Memory B cell (primary cell): ENCODE results near the gene MFSD6.

ENCODE experiments used
- ATAC-seq: fragments of 150-1000 bp; cut with Tn5 transposase; 2 replicates; pipeline ENCODE4 v1.10.0; 2021; ENCODE audit warnings: low read depth, mild to moderate bottlenecking, moderate library complexity
- DNase-seq, 2 donors: peaks; one replicate each; pipeline ENCODE4 v3.0.0; 2022; ENCODE audit warnings: low spot score in 2 of 2
- H3K27ac Mint-ChIP-seq: one replicate; pipeline ENCODE4 v1.8.0; 2022; ENCODE audit warnings: mild to moderate bottlenecking, moderate library complexity, mixed read lengths
- H3K27me3 Mint-ChIP-seq: one replicate; pipeline ENCODE4 v1.8.0; 2022; ENCODE audit warnings: mixed read lengths
- H3K36me3 Mint-ChIP-seq: one replicate; pipeline ENCODE4 v1.8.0; 2022; ENCODE audit warnings: mild to moderate bottlenecking, mixed read lengths
- H3K4me1 Mint-ChIP-seq: one replicate; pipeline ENCODE4 v1.8.0; 2022; ENCODE audit warnings: mixed read lengths
- H3K4me3 Mint-ChIP-seq: one replicate; pipeline ENCODE4 v1.8.0; 2022; ENCODE audit warnings: mild to moderate bottlenecking, moderate library complexity, mixed read lengths
- H3K9me3 Mint-ChIP-seq: one replicate; pipeline ENCODE4 v1.8.0; 2022; ENCODE audit warnings: mixed read lengths

MFSD6 gene

GRCh38 chr2:190379249-190379964 is 28.7 kb upstream of the MFSD6 start:
- Mint-ChIP-seq H3K36me3 (no peaks in the 10 kb centered on the region), H3K4me3 (no peak overlapping the region), H3K27ac (no peak overlapping the region), H3K9me3 (peaks cover 1% of the 10 kb centered on the region), H3K27me3 (no peaks in the 10 kb centered on the region), H3K4me1 (peaks cover 2% of the 10 kb centered on the region)
- ATAC-seq (no peak), DNase-seq (no peak)

DNA sequence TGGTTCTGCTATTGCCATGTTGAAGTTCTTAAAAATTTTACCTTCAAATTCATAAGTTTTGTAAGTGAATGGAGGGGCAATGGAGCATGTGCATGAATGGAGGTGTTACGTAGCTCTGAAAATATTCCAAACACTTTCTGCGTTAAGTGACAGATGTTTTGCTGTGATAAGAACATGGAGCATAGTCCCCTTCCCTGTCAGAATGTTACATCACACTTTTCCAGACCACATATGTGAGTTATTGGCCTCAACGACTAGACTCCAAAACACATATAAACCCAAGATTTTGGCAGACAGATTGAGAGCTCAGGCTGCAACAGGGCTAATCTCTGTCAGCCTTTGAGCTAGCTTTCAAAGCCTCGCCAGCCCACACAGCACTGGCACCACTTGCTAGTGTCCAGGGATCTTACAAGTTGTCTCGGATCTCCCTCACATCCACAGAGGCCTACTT is 27.2 kb upstream of the MFSD6 start:
- ATAC-seq (no peak), DNase-seq (no peak)
- Mint-ChIP-seq H3K9me3 (peaks cover 1% of the 10 kb centered on the region), H3K4me3 (no peak overlapping the region), H3K27me3 (no peaks in the 10 kb centered on the region), H3K27ac (no peak overlapping the region), H3K36me3 (no peaks in the 10 kb centered on the region), H3K4me1 (peaks cover 2% of the 10 kb centered on the region)

- H3K27ac Mint-ChIP-seq, result no peak overlapping the region
- H3K9me3 Mint-ChIP-seq, result no peaks in the 10 kb centered on the region
- peak in 1 of 2 donors; percentile 22 for DNase-seq
Measured at GRCh38 chr2:190382851-190383250, 25.3 kb upstream of the MFSD6 start.

DNA sequence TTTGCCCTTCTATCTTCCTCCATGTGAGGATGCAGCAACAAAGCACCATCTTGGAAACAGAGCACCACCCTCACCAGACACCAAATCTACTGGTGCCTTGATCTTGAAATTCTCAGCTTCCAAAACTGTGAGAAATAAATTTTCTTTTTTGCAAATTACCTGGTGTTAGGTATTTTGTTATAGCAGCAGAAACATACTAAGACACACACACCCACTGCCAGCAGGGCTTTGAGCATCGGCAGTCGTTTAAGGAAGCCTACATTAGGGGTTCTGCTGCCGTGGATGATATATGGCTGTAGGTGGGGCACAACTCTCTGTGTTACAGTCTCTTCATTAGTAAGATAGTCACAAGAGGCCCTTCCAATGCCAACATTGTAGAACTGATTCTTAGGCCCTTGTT is 20.7 kb upstream of the MFSD6 start:
- DNase-seq, result no peak
- Mint-ChIP-seq H3K36me3 (no peaks in the 10 kb centered on the region), H3K4me1 (peaks cover 2% of the 10 kb centered on the region), H3K27me3 (no peaks in the 10 kb centered on the region), H3K4me3 (no peak overlapping the region), H3K27ac (no peak overlapping the region), H3K9me3 (no peaks in the 10 kb centered on the region)
- ATAC-seq, result no peak

More at GRCh38 chr2:190382851-190383250, 25.3 kb upstream of the MFSD6 start:
- peak; percentile 80 for ATAC-seq
- no peak overlapping the region for H3K4me3 Mint-ChIP-seq
- H3K27me3 Mint-ChIP-seq, result no peaks in the 10 kb centered on the region
- peaks cover 2% of the 10 kb centered on the region for H3K4me1 Mint-ChIP-seq
- H3K36me3 Mint-ChIP-seq, result no peaks in the 10 kb centered on the region

- Mint-ChIP-seq H3K9me3 (no peaks in the 10 kb centered on the region), H3K27ac (no peak overlapping the region), H3K4me3 (no peak overlapping the region), H3K36me3 (peaks cover 2% of the 10 kb centered on the region), H3K4me1 (no peaks in the 10 kb centered on the region), H3K27me3 (no peaks in the 10 kb centered on the region)
- ATAC-seq, result no peak
- DNase-seq, result no peak
Measured at GRCh38 chr2:190396271-190396670, 11.9 kb upstream of the MFSD6 start.

DNA sequence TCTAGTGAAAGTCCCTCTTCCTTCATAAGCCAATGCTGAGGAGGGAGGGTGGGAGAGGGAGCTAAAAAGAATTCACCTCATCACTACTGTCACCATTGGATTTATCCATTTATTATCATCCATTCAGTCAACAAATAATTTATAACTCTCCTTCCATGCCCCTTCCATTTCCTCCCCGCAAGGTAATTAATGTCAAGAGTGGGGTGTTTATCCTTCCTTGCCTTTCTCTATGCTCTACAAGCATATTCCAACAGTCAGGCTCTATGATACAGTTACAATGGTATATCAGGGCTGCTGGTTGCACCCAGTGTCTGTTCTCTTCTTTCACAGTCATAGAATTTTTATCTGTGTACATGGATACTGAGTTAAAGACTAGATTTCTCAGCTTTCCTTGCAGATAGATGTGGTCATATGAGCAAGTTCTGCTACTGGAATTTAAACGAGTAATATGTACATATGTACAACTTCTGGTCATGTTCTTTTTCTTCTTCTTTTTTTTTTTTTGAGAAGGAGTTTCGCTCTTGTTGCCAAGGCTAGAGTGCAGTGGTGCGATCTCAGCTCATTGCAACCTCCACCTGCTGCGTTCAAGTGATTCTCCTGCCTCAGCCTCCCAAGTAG is 5.1 kb upstream of the MFSD6 start:
- DNase-seq (no peak), ATAC-seq (no peak)
- Mint-ChIP-seq H3K36me3 (no peaks in the 10 kb centered on the region), H3K27me3 (no peaks in the 10 kb centered on the region), H3K9me3 (no peaks in the 10 kb centered on the region), H3K4me3 (no peak overlapping the region), H3K4me1 (no peaks in the 10 kb centered on the region), H3K27ac (no peak overlapping the region)

DNA sequence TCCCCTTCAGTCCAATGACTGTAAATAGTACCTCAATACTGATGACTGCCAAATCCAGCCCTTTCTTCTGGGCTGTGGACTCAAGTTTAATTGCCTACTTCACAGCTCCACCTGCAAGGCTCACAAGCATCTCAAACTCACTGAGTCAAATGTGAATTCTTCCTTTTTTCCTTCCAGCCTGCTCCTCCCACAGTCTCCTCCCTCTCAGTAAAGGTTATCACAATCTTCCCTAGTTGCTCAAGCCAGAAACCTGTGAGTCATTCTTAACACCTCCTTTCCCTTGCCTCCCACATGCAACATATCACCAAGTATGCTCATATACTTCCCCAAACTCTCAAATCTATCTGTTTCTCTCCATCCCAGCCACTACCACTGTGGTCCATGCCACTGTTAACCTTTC is 3.7 kb upstream of the MFSD6 start:
- Mint-ChIP-seq H3K36me3 (no peaks in the 10 kb centered on the region), H3K4me3 (no peak overlapping the region), H3K9me3 (no peaks in the 10 kb centered on the region), H3K4me1 (peaks cover under 1% of the 10 kb centered on the region), H3K27ac (no peak overlapping the region), H3K27me3 (no peaks in the 10 kb centered on the region)
- ATAC-seq (no peak), DNase-seq (no peak)

- H3K4me3 Mint-ChIP-seq, result no peak overlapping the region
- no peak for ATAC-seq
- no peaks in the 10 kb centered on the region for H3K27me3 Mint-ChIP-seq
- no peaks in the 10 kb centered on the region for H3K36me3 Mint-ChIP-seq
- no peak for DNase-seq
- H3K4me1 Mint-ChIP-seq, result peaks cover 5% of the 10 kb centered on the region
- no peak overlapping the region for H3K27ac Mint-ChIP-seq
- H3K9me3 Mint-ChIP-seq, result no peaks in the 10 kb centered on the region
Measured at GRCh38 chr2:190405070-190405469, 3.1 kb upstream of the MFSD6 start.

GRCh38 chr2:190405995-190406394 is 2.2 kb upstream of the MFSD6 start:
- H3K27ac Mint-ChIP-seq, result no peak overlapping the region
- no peak overlapping the region for H3K4me3 Mint-ChIP-seq
- H3K4me1 Mint-ChIP-seq, result peaks cover 5% of the 10 kb centered on the region
- DNase-seq, result no peak
- no peak for ATAC-seq
- H3K36me3 Mint-ChIP-seq, result no peaks in the 10 kb centered on the region
- H3K27me3 Mint-ChIP-seq, result no peaks in the 10 kb centered on the region
- H3K9me3 Mint-ChIP-seq, result no peaks in the 10 kb centered on the region

GRCh38 chr2:190406805-190407204 is 1.4 kb upstream of the MFSD6 start:
- peaks cover 7% of the 10 kb centered on the region for H3K4me1 Mint-ChIP-seq
- H3K4me3 Mint-ChIP-seq, result no peak overlapping the region
- H3K9me3 Mint-ChIP-seq, result no peaks in the 10 kb centered on the region
- no peaks in the 10 kb centered on the region for H3K27me3 Mint-ChIP-seq
- no peaks in the 10 kb centered on the region for H3K36me3 Mint-ChIP-seq
- ATAC-seq (no peak), DNase-seq (no peak)
- no peak overlapping the region for H3K27ac Mint-ChIP-seq

DNA sequence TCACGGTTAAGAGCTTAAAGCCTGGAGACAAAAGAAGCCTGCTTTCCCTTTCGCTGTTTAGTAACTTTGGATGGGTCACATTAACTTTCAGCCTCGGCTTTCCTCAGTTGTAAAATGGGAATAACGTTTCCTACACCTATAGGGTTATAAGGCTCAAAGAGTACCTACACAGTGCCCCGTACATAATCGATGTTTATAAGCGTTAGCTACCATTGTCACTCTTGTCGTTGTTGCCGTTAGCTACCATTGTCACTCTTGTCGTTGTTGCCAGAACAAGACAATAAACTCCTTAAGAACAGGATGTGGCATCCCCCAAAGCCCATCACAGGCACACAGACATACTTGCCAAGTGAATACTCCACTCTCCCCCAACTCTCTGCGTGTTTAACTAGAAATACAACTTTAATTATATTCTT is 901 bp upstream of the MFSD6 start:
- no peaks in the 10 kb centered on the region for H3K36me3 Mint-ChIP-seq
- peak overlapping the region; percentile 83 for H3K27ac Mint-ChIP-seq
- peak; percentile 8 for ATAC-seq
- H3K4me3 Mint-ChIP-seq, result peak overlapping the region; percentile 82
- H3K4me1 Mint-ChIP-seq, result peaks cover 7% of the 10 kb centered on the region
- H3K9me3 Mint-ChIP-seq, result no peaks in the 10 kb centered on the region
- no peaks in the 10 kb centered on the region for H3K27me3 Mint-ChIP-seq
- no peak for DNase-seq

DNA sequence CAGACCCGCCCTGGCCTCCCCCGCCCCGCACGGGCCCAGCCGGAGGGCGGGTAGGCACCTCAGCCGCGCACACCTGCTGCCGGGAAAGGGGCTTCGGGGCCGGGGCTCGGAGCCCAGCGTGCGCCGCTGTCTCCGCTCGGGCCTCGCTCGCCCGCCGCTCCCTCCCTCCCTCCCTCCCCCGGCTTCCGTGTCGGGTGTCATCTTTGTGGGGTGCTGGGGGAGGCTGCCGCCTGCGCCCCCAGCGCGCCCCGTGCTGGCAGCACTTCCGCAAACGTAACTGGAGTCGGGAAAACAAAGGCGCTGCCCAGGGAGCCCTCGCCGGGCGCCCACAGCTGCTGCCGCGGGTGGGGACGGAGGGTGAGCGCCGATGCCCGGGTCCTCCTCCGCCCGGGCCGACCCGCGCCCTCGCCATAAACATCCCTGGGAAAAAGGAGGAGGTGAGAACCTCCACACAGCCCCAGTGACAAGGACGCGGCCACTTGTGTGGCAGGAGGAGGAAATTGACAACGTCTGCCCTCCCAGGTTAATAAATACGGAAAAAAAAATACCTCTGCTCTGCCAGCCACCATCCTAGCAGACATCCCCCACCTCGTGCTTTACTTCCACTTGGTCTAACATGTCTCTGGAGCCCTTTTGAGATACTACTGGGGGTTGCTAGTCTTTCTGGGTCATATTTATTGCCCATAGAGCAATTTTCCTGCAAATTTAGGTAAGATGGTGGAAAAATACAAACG is 550 bp downstream of the MFSD6 start:
- ATAC-seq (peak; percentile 73), DNase-seq (peak in 1 of 2 donors; percentile 68)
- Mint-ChIP-seq H3K4me1 (peaks cover 16% of the 10 kb centered on the region), H3K27ac (peak overlapping the region; percentile 89), H3K27me3 (no peaks in the 10 kb centered on the region), H3K9me3 (no peaks in the 10 kb centered on the region), H3K36me3 (no peaks in the 10 kb centered on the region), H3K4me3 (peak overlapping the region; percentile 83)

- Mint-ChIP-seq H3K27me3 (no peaks in the 10 kb centered on the region), H3K27ac (no peak overlapping the region), H3K4me1 (peaks cover 19% of the 10 kb centered on the region), H3K4me3 (peak overlapping the region; percentile 83), H3K9me3 (no peaks in the 10 kb centered on the region), H3K36me3 (no peaks in the 10 kb centered on the region)
- DNase-seq (no peak), ATAC-seq (no peak)
Measured at GRCh38 chr2:190409616-190410015, 1.5 kb downstream of the MFSD6 start.

DNA sequence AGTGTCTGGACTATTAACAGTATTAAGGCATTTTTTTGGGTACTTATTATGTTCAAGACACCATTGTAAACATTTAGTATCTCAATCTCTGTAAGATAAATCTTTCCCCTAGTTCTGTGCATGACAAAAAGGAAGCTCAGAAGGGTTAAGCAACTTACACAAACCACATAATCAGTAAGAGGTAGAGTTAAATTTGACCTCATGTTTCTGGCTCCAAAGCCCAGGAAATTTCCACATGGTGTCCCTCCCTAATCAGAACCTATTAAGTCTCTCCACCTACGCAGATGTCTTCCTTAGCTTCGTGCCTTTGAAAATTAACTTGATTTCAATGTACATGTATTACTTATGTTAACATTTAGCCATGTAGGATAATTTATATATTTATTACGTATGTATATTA is 2.0 kb downstream of the MFSD6 start:
- Mint-ChIP-seq H3K4me3 (no peak overlapping the region), H3K27me3 (no peaks in the 10 kb centered on the region), H3K4me1 (peaks cover 19% of the 10 kb centered on the region)

More for the DNA sequence above, 2.0 kb downstream of the MFSD6 start:
- no peaks in the 10 kb centered on the region for H3K9me3 Mint-ChIP-seq
- DNase-seq (no peak), ATAC-seq (no peak)
- no peak overlapping the region for H3K27ac Mint-ChIP-seq
- no peaks in the 10 kb centered on the region for H3K36me3 Mint-ChIP-seq
